T-helper 2 cell (primary cell): ENCODE measurements around the gene AP4S1.
"Not testable (repeated sequence)": the region's sequence is repeated elsewhere in the genome, so short reads cannot be mapped to it uniquely, and the experiment has no call there.

Experiments used
- DNase-seq, 5 experiments: peaks; one replicate each; pipeline versions ENCODE4 v3.0.0 to v3.0.0-alpha.2; 2012 to 2022
- total RNA-seq, 2 donors: gene quantifications; one replicate each; lab custom pipeline; 2026; lab: John Stamatoyannopoulos, UW

Gene AP4S1
- total RNA-seq = 22.4 to 27.3 reads per million in 2 donors

GRCh38 chr14:31025367-31026076, at the start of gene AP4S1:
Gene AP4S1, plus strand, starts transcription at chr14:31025649. Its CDS starts 40,548 bp downstream, at chr14:31066197.
- DNase-seq = peak; percentile 25 to 61 (median 40)

- DNase-seq = no peak
Measured at GRCh38 chr14:30977752-30978151, 47.7 kb upstream of the AP4S1 start.

GRCh38 chr14:30980106-30980704, 45.2 kb upstream of the AP4S1 start:
- peak in 3 of 5 experiments; percentile 10 to 76 (median 28) for DNase-seq

- DNase-seq = no peak
Measured at GRCh38 chr14:30980980-30981379, 44.5 kb upstream of the AP4S1 start.

- DNase-seq = no peak
Measured at GRCh38 chr14:30982533-30982932, 42.9 kb upstream of the AP4S1 start.

GRCh38 chr14:30983858-30984257, 41.6 kb upstream of the AP4S1 start:
- DNase-seq = no peak

DNA sequence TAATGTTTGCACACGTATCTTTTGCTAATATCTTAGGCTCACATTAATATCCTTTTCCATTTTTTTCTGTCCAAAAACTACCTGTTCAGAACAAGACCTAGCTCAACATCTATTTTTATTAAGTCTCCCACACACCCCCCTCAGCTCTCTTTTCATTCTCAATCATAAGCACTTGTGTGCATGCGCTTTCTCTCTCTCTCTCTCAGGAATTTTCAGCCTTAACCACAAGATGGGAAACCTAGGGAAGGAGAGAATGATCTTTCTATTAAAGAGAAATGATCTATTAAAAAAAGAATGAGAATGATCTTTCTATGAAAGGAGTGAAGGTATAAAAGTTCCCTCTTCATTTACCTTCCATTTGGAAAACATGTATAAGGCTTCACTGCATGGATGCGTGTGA, 39.7 kb upstream of the AP4S1 start:
- DNase-seq = no peak

DNA sequence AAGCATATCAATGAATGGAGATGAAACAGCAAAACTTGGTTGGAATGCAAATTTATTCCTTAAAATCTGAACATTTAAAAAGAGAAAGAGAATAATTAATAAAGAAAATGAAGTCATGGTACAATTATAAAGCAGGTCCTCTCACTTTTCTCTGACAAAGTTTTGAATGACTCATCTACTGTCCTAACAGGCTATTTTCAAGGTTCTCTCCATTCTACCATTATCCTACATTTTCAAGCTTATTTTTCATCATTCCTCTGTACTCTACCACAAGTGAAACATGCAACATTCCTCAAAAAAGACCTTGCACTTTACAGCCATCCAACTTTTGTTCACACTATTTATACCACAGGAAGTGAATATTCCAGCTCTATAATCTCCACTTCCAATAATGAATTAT, 36.9 kb upstream of the AP4S1 start:
- no peak for DNase-seq

DNA sequence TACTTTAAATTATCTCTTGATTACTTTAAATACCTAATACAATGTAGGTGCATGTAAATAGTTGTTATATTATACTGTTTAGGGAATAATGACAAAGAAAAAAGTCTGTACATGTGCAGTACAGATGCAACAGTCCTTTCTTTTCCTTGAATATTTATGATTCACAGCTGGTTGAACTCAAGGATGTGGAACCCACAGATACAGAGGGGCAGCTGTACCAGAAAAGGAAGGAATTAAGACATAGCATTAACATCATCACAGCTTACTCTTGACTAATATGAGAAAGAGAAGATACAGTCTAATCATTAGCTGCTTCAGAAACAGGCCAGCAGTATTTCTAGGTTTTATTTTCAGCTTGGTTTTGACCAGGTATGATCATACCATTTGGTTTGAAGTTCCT, 34.7 kb upstream of the AP4S1 start:
- DNase-seq = no peak

- no peak for DNase-seq
Measured at GRCh38 chr14:30991408-30991807, 34.0 kb upstream of the AP4S1 start.

DNA sequence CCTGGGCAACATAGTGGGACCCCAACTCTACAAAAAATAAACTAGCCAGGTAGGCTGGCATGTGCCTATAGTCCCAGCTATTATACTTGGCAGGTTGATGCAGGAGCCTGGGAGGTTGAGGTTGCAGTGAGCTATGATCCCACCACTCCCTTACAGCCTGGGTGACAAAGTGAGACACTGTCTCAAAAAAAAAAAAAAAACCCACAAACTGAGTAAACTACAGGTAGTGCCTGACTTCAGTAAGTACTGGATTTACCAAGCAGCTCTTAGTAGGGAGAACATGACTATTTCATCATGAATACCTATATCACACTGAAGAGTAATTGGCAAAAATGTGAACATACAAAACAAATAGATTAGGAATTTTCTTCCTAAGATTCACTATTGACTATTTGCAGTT, 32.4 kb upstream of the AP4S1 start:
- no peak for DNase-seq

DNA sequence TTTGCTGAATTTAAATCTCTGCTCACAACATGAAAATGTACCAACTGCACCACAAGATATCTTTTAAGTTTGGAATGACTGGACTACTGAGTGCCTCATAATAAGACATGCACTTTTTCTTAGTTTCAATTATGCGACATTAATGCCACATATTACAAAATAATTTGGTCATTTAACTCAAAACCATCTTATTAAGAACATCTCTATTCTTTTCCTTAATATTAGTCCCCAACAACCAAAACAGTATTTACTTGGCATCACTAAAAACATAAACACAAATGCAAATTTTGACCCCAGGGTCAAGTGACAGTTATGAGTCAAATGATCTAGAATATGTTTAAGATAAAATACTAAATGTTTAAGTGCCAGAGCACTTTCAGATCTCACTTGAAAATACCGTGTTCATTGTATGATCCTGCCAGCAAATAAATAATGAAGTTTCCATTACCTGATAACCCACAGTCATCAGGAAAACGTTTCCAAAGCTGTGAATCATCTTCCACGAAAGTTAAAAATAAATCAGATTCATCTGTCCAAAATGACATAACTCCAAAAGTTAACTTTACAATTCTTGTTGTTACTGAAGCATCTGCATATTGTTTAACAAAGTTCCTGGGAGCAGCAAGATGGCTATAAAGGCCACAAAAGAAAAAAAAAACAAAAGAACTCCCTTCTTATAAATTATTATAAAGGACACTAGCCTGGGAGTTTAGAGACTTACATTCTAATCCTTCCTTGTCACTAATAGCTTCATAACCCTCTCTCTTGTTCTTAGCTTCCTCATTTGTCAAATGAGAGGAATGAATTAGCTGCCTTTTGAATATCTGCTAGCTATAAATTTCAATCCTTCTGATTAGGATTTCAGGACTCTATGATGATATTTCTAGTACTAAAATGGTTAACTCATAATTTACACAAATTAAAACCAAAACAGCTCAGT, 30.5 kb upstream of the AP4S1 start:
- peak in 1 of 5 experiments; percentile 56 for DNase-seq

GRCh38 chr14:30995689-30996088, 29.8 kb upstream of the AP4S1 start:
- no peak for DNase-seq

DNA sequence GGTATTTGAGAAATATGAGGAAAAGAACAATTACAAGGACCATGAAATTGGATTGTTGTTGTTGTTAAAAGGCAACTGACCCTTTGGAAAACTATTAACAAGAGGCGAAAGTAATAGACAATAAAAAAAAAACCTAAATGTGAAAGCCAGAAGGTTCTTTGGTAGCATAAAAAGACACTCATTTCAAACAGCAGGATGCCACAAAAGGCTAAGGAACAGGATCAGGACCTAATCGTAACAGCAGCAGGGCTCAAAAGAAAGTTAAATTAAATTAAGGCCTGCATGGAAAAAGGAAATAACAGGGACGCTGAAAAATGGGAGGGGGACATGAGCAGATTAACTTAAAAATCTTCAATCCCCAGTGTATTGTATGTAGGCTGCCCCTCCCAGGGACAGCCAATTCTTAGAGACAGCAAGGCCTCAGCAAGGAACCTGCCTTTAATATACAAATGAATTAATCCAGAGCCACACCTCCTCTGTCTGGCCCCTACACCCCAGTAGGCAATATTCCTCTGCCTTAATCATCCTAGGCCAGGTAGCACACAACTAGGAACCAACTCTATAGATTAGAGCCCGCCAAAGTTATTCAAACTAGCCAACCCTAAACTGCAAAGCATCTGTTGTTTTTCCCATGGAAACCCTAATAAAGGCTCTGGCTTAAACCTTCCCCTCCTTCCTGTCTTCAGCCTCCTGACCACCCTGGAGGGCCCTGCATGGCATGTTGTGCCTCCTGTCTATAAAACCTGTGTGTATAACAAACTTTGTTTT, 28.4 kb upstream of the AP4S1 start:
- DNase-seq = no peak

- no peak for DNase-seq
Measured at GRCh38 chr14:30998100-30998706, 27.2 kb upstream of the AP4S1 start.

- no peak for DNase-seq
Measured at GRCh38 chr14:30999038-30999773, 26.2 kb upstream of the AP4S1 start.

- no peak for DNase-seq
Measured at GRCh38 chr14:31000629-31001338, 24.7 kb upstream of the AP4S1 start.

- DNase-seq = no peak
Measured at GRCh38 chr14:31001339-31001658, 24.1 kb upstream of the AP4S1 start.

GRCh38 chr14:31003284-31003683, 22.2 kb upstream of the AP4S1 start:
- no peak for DNase-seq

DNA sequence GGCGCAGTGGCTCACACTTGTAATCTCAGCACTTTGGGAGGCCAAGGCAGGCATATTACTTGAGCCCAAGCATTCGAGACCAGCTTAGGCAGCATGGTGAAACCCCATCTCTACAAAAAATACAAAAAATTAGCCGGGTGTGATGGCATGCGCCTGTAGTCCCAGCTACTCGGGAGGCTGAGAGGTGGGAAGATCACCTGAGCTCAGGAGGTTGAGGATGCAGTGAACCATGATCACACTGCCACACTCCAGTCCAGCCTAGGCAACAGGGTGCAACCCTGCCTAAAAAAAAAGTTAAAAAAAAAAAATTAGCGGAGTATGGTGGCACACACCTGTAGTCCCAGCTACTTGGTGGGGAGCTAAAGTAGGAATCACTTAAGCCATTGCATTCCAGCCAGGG, 21.4 kb upstream of the AP4S1 start:
- not testable (repeated sequence) for DNase-seq

- no peak for DNase-seq
Measured at GRCh38 chr14:31006703-31007102, 18.7 kb upstream of the AP4S1 start.
